GM12874 (cell line): ENCODE data around the gene OR6B1.

Source experiments
- TF ChIP-seq, protein P1 (sequence below): IDR thresholded peaks from 2 replicates; pipeline ENCODE4 v1.5.1; 2011; ENCODE audit warnings: low read depth, mild to moderate bottlenecking, control low read depth, low read length, moderate library complexity; ENCODE audit not compliant: insufficient read depth

OR6B1 gene

GRCh38 chr7:144004703-144005102 lies 4.6 kb downstream of the OR6B1 start:
- TF ChIP-seq, protein P1, sequence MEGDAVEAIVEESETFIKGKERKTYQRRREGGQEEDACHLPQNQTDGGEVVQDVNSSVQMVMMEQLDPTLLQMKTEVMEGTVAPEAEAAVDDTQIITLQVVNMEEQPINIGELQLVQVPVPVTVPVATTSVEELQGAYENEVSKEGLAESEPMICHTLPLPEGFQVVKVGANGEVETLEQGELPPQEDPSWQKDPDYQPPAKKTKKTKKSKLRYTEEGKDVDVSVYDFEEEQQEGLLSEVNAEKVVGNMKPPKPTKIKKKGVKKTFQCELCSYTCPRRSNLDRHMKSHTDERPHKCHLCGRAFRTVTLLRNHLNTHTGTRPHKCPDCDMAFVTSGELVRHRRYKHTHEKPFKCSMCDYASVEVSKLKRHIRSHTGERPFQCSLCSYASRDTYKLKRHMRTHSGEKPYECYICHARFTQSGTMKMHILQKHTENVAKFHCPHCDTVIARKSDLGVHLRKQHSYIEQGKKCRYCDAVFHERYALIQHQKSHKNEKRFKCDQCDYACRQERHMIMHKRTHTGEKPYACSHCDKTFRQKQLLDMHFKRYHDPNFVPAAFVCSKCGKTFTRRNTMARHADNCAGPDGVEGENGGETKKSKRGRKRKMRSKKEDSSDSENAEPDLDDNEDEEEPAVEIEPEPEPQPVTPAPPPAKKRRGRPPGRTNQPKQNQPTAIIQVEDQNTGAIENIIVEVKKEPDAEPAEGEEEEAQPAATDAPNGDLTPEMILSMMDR = no peak

GRCh38 chr7:144006029-144006691 lies 6.0 kb downstream of the OR6B1 start:
- TF ChIP-seq, protein P1 = no peak

- TF ChIP-seq, protein P1 = no peak
Observed at GRCh38 chr7:144006692-144007042, 6.5 kb downstream of the OR6B1 start.

DNA sequence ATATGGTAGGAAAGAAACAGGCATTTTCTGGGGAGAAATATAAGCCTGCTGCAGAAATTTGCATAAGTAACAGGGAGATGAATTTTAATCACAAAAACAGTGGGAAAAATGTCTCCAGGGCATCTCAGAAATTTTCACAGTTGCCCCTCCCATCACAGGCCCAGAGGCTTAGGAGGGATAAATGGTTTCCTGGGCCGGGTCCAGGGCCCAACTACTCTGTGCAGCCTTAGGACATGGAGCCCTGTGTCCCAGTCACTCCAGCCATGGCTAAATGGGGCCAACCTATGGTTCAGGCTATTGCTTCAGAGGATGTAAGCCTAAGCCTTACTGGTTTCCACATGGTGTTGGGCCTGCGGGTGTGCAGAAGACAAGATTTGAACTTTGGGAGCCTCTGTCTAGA lies 9.2 kb downstream of the OR6B1 start:
- TF ChIP-seq, protein P1 = no peak

GRCh38 chr7:144011458-144012230 lies 11.5 kb downstream of the OR6B1 start:
- TF ChIP-seq, protein P1 = no peak

DNA sequence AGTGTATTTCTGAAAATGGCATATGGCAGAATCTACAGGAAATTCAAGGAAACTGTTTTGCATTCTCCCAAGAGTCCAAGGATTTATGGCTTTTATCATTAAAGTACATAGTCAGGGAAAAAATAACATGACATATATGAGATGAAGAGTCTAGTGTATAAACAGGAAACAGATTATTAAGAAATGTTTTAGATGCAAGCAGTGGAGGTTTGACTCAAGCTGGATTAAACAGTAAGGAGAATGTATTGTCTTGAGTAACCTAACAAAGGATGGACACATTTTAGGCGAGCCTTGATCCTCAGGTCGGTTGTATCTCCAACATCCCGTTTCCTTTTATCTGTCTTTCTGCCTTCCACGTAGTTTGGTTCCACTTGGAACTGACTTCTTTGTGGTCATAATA lies 17.9 kb downstream of the OR6B1 start:
- TF ChIP-seq, protein P1 = no peak

GRCh38 chr7:144019457-144019856 lies 19.3 kb downstream of the OR6B1 start:
- TF ChIP-seq, protein P1 = no peak
